ENCODE measurements around the gene STAC3. TPM values are rescaled to one million over a fixed set of nuclear protein-coding genes. Genes with fewer than 3 reads are reported as not detected.
A peak's percentile ranks its signal among the peaks of the same experiment; 100 is the strongest.

The STAC3 gene
- total RNA-seq, 1 experiment from 2014 or later = 3.3 TPM

DNA sequence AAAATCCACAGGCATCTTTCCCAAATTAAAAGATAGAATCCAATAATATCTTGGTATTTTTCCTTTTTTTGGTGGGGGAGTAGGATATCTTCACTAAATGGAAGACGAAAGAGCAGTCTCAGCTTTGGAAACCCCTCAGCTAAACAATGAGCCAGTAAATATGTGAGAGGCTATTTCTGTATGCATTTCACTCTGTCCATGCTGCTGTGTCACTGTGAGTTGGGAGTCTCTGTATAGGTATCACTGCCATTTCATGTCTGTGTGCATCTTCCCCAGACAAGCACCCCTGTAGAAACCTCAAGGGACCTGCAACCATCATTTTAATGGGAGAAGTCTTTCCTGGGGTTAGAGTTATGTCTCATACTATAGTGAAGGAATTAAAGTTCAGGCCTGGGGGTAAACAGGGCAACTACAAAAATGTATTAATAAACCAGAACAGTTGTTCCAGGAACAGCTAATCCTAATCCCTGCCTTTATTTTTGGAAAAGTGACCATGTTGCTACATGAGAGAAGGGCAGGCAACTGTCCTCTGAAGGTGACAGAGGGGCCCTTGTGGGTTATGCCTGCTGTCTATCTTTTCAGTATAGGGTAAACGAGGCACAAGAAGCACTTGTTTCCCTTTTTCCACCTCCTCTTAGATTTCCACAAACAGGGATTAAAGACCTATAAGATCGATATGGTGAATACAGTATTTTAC is 11.3 kb upstream of the STAC3 start:
- Mint-ChIP-seq H3K27me3 (ENCODE audit: low read depth) (no peaks in the 10 kb centered on the region), H3K4me3 (no peak overlapping the region), H3K4me1 (peaks cover 12% of the 10 kb centered on the region), H3K9me3 (no peaks in the 10 kb centered on the region), H3K27ac (no peak overlapping the region), H3K36me3 (peaks cover 19% of the 10 kb centered on the region)
- POLR2A ChIA-PET = interaction anchor here (1.1 kb wide), 1 partner anchor 190 kb away, joined by 5 read pairs; no protein-coding TSS in a partner anchor
- DNase-seq (ENCODE audit: low spot score) = no peak
- ATAC-seq = no peak
- no peak for TF ChIP-seq NR3C1 (CRISPR knock-in tag; conservative IDR thresholded peaks at IDR 0.05; ENCODE audit: low read depth)
- TF ChIP-seq, protein P1, sequence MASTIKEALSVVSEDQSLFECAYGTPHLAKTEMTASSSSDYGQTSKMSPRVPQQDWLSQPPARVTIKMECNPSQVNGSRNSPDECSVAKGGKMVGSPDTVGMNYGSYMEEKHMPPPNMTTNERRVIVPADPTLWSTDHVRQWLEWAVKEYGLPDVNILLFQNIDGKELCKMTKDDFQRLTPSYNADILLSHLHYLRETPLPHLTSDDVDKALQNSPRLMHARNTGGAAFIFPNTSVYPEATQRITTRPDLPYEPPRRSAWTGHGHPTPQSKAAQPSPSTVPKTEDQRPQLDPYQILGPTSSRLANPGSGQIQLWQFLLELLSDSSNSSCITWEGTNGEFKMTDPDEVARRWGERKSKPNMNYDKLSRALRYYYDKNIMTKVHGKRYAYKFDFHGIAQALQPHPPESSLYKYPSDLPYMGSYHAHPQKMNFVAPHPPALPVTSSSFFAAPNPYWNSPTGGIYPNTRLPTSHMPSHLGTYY (CRISPR knock-in tag; IDR thresholded peaks at IDR 0.05) = no peak
- no peak for TF ChIP-seq ZNF232 (CRISPR knock-in tag; IDR thresholded peaks at IDR 0.05)
- no peak for TF ChIP-seq IRF2 (CRISPR knock-in tag; IDR thresholded peaks at IDR 0.05; ENCODE audit: borderline replicate concordance, low read depth)
- TF ChIP-seq, protein P2, sequence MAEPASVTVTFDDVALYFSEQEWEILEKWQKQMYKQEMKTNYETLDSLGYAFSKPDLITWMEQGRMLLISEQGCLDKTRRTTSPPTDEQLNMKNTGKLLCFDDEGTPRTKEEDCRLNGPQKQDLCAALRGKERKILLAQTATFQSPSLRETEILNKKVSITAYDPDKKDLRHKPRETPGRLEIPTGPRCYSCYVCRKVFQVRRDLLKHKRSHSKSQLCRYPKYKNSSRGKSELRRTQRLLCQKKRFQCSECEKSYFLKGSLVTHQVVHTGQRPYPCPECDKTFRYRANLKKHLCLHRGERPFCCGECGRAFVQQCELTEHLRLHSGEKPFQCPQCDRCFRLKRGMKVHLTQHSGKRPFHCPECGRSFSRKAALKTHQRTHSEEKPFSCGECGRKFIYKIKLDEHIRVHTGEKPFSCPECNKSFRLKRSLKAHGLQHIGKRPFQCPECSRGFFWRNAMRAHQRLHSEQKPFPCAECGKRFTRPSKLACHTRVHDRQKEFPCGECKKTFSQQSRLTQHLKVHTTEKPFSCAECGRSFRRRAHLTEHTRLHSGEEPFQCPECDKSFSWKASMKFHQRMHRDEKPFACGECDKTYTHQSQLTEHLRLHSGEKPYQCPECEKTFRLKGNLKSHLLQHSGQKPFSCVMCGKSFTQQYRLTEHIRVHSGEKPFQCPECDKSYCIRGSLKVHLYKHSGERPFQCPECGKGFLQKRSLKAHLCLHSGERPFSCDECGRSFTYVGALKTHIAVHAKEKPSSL (CRISPR knock-in tag; conservative IDR thresholded peaks at IDR 0.05) = no peak
- TF ChIP-seq, protein P3, sequence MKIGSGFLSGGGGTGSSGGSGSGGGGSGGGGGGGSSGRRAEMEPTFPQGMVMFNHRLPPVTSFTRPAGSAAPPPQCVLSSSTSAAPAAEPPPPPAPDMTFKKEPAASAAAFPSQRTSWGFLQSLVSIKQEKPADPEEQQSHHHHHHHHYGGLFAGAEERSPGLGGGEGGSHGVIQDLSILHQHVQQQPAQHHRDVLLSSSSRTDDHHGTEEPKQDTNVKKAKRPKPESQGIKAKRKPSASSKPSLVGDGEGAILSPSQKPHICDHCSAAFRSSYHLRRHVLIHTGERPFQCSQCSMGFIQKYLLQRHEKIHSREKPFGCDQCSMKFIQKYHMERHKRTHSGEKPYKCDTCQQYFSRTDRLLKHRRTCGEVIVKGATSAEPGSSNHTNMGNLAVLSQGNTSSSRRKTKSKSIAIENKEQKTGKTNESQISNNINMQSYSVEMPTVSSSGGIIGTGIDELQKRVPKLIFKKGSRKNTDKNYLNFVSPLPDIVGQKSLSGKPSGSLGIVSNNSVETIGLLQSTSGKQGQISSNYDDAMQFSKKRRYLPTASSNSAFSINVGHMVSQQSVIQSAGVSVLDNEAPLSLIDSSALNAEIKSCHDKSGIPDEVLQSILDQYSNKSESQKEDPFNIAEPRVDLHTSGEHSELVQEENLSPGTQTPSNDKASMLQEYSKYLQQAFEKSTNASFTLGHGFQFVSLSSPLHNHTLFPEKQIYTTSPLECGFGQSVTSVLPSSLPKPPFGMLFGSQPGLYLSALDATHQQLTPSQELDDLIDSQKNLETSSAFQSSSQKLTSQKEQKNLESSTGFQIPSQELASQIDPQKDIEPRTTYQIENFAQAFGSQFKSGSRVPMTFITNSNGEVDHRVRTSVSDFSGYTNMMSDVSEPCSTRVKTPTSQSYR (CRISPR knock-in tag; IDR thresholded peaks at IDR 0.05) = no peak
- no peak for TF ChIP-seq TEAD4 (CRISPR knock-in tag; IDR thresholded peaks at IDR 0.05)
- TF ChIP-seq ELF4 (CRISPR knock-in tag; IDR thresholded peaks at IDR 0.05; ENCODE audit: low read depth) = no peak
- TF ChIP-seq NFE2L1 (CRISPR knock-in tag; IDR thresholded peaks at IDR 0.05) = no peak
- no peak for TF ChIP-seq PRRX2 (CRISPR knock-in tag; IDR thresholded peaks at IDR 0.05)
- TF ChIP-seq, protein P4, sequence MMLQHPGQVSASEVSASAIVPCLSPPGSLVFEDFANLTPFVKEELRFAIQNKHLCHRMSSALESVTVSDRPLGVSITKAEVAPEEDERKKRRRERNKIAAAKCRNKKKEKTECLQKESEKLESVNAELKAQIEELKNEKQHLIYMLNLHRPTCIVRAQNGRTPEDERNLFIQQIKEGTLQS (CRISPR knock-in tag; conservative IDR thresholded peaks at IDR 0.05) = no peak
- TF ChIP-seq TCF7 (CRISPR knock-in tag; IDR thresholded peaks at IDR 0.05; ENCODE audit: low read depth) = no peak
- no peak for TF ChIP-seq SMAD3 (CRISPR knock-in tag; IDR thresholded peaks at IDR 0.05; ENCODE audit: borderline replicate concordance)
- TF ChIP-seq FOXP1 (CRISPR knock-in tag; IDR thresholded peaks at IDR 0.05; ENCODE audit: borderline replicate concordance) = no peak
- CTCF ChIA-PET = interaction anchor here (0.6 to 4.6 kb wide), 17 partner anchors 8 to 214 kb away, joined by 3 to 56 read pairs (median 15); partner anchors contain the start of genes GLI1, INHBE and STAC3

DNA sequence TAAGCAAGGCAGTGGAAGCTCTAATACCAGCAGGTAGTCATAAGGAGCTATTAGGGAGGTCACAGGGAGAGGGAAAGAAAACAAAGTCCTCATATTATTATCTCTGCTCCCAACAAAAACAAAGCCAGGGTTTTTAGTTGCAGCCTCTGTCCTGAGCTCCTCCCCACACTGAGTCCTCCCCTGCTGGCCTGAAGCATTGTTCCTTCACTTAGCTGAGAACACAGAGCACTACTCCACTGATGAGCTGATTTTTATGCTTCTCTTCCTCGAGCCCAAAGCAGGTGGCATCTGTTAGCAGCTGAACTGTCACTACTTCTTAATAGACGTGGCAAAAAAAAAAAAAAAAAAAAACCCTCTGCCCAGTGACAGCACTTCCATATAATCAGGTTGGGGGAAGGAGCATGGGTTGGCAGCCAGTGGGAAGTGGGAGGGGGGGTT is 10.5 kb upstream of the STAC3 start:
- no peaks in the 10 kb centered on the region for H3K9me3 Mint-ChIP-seq
- peaks cover 15% of the 10 kb centered on the region for H3K36me3 Mint-ChIP-seq
- ATAC-seq (peak; percentile 73), DNase-seq (ENCODE audit: low spot score) (no peak)
- H3K4me1 Mint-ChIP-seq = peaks cover 12% of the 10 kb centered on the region
- ChIA-PET POLR2A (interaction anchor here (0.6 to 1.1 kb wide), 4 partner anchors 12 to 191 kb away, joined by 3 to 5 read pairs (median 5); no protein-coding TSS in a partner anchor), CTCF (interaction anchor here (0.6 to 3.4 kb wide), 23 partner anchors 9 to 227 kb away, joined by 3 to 56 read pairs (median 5); partner anchors contain the start of genes GLI1, INHBE, LRP1 and STAC3)
- no peaks in the 10 kb centered on the region for H3K27me3 Mint-ChIP-seq (ENCODE audit: low read depth)
- no peak for TF ChIP-seq NFE2L1 (CRISPR knock-in tag; IDR thresholded peaks at IDR 0.05)
- TF ChIP-seq ZNF396 (CRISPR knock-in tag; IDR thresholded peaks at IDR 0.05; ENCODE audit: borderline replicate concordance) = no peak
- TF ChIP-seq, protein P5, sequence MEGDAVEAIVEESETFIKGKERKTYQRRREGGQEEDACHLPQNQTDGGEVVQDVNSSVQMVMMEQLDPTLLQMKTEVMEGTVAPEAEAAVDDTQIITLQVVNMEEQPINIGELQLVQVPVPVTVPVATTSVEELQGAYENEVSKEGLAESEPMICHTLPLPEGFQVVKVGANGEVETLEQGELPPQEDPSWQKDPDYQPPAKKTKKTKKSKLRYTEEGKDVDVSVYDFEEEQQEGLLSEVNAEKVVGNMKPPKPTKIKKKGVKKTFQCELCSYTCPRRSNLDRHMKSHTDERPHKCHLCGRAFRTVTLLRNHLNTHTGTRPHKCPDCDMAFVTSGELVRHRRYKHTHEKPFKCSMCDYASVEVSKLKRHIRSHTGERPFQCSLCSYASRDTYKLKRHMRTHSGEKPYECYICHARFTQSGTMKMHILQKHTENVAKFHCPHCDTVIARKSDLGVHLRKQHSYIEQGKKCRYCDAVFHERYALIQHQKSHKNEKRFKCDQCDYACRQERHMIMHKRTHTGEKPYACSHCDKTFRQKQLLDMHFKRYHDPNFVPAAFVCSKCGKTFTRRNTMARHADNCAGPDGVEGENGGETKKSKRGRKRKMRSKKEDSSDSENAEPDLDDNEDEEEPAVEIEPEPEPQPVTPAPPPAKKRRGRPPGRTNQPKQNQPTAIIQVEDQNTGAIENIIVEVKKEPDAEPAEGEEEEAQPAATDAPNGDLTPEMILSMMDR (IDR thresholded peaks at IDR 0.05) = no peak
- peak; percentile 83; the same call in 1 of the 2 replicates for TF ChIP-seq ZNF263 (CRISPR knock-in tag; IDR thresholded peaks at IDR 0.05; ENCODE audit: low read depth)
- TF ChIP-seq, protein P6, sequence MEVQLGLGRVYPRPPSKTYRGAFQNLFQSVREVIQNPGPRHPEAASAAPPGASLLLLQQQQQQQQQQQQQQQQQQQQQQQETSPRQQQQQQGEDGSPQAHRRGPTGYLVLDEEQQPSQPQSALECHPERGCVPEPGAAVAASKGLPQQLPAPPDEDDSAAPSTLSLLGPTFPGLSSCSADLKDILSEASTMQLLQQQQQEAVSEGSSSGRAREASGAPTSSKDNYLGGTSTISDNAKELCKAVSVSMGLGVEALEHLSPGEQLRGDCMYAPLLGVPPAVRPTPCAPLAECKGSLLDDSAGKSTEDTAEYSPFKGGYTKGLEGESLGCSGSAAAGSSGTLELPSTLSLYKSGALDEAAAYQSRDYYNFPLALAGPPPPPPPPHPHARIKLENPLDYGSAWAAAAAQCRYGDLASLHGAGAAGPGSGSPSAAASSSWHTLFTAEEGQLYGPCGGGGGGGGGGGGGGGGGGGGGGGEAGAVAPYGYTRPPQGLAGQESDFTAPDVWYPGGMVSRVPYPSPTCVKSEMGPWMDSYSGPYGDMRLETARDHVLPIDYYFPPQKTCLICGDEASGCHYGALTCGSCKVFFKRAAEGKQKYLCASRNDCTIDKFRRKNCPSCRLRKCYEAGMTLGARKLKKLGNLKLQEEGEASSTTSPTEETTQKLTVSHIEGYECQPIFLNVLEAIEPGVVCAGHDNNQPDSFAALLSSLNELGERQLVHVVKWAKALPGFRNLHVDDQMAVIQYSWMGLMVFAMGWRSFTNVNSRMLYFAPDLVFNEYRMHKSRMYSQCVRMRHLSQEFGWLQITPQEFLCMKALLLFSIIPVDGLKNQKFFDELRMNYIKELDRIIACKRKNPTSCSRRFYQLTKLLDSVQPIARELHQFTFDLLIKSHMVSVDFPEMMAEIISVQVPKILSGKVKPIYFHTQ (CRISPR knock-in tag; IDR thresholded peaks at IDR 0.05) = no peak
- no peak overlapping the region for H3K27ac Mint-ChIP-seq
- no peak overlapping the region for H3K4me3 Mint-ChIP-seq
